SH-SY5Y (cell line): ENCODE data around the gene PHLDA3.

ENCODE experiments used
- GATA2 ChIP-seq: IDR thresholded peaks from 2 replicates; pipeline ENCODE4 v1.6.1; 2011; ENCODE audit warnings: mild to moderate bottlenecking, low read depth, low read length
- GATA3 ChIP-seq: IDR thresholded peaks from 2 replicates; pipeline ENCODE4 v1.6.1; 2011; ENCODE audit warnings: low read depth, mild to moderate bottlenecking, low read length, moderate library complexity

DNA sequence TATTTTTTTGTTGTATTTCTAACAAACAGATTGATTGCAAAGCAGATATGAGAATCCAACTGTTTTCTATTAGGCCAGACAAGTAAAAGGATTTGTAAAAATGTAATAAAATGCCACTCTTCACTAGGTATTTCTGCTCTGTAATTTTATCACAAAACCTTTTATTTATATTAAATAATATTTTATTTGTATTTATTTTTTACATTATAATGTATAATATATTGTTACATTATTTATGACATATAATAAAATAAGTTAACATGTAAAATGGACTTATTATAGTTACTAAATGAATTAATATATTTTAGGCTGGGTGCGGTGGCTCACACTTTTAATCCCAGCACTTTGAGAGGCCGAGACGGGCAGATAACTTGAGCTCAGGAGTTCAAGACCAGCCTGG, 34.7 kb downstream of the PHLDA3 start:
- TF ChIP-seq GATA3 (no peak), GATA2 (no peak)
